ENCODE data around the gene CFAP74. TPM values are rescaled to one million over a fixed set of nuclear protein-coding genes. Genes with fewer than 3 reads are reported as not detected.
A peak's percentile ranks its signal among the peaks of the same experiment; 100 is the strongest.

The CFAP74 gene
- total RNA-seq, 1 experiment from 2014 or later: 0.28 TPM

DNA sequence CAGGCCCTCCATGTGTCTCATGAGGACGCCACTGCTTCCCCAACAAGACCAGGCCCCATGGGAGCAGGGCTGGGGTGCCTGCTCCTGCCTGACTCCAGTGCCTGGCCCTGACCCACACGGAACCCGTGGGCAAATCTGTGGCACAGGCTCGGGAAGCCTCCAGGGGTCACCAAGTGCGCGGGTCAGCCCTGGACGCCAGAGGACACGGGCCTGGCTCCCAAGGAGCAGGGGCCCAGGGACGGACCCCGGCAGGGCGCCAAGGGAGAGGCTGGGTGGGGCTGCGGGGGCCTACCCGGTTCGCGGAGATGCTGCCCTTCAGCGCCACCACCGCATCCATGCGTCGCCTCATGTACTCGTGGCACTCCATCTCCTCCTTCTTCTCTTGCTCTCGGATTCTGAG is 31.9 kb downstream of the CFAP74 start:
- Histone ChIP-seq H3K79me1 (ENCODE audit: insufficient read depth, low read depth, low read length, poor library complexity, severe bottlenecking) (no peaks in the 10 kb centered on the region), H3K27ac (ENCODE audit: insufficient read length, low read depth, low read length) (no peak overlapping the region), H3K9ac (ENCODE audit: extremely low read depth, insufficient read length, low read length) (no peak overlapping the region), H3K4me1 (ENCODE audit: insufficient read depth, low read length) (no peaks in the 10 kb centered on the region), H3K79me2 (ENCODE audit: insufficient read depth, low read length) (no peaks in the 10 kb centered on the region), H4K91ac (ENCODE audit: insufficient read length, low read depth, low read length) (no peak overlapping the region), H2BK20ac (ENCODE audit: low read depth, low read length, poor library complexity, severe bottlenecking) (no peak overlapping the region), H4K5ac (ENCODE audit: insufficient read length, low read depth, low read length) (no peak overlapping the region), H4K8ac (replicated peaks; ENCODE audit: insufficient read length, low read depth, low read length) (no peak overlapping the region), H3K9me3 (ENCODE audit: control insufficient read depth, low read depth, low read length) (no peaks in the 10 kb centered on the region), H3K18ac (ENCODE audit: insufficient read length, low read depth, low read length) (no peak overlapping the region), H3K4ac (ENCODE audit: low read depth, low read length) (no peak overlapping the region), H4K20me1 (ENCODE audit: control insufficient read depth, insufficient read depth, insufficient read length) (no peaks in the 10 kb centered on the region), H3T11ph (ENCODE audit: low read length) (no peak overlapping the region), H3K23me2 (ENCODE audit: insufficient read length, low read depth, low read length, poor library complexity, severe bottlenecking) (no peaks in the 10 kb centered on the region), H2BK12ac (ENCODE audit: insufficient read length, low read depth, low read length) (no peak overlapping the region), H3K56ac (ENCODE audit: insufficient read length, low read depth, low read length) (no peak overlapping the region), H3K14ac (ENCODE audit: insufficient read depth, low read length) (no peak overlapping the region), H3K27me3 (ENCODE audit: insufficient read depth, low read length) (no peaks in the 10 kb centered on the region), H3K4me2 (ENCODE audit: insufficient read depth, insufficient read length, low read length) (no peak overlapping the region), H2AK5ac (ENCODE audit: insufficient read length, low read length) (no peak overlapping the region), H2BK15ac (ENCODE audit: low read depth, low read length) (no peak overlapping the region), H2AFZ (ENCODE audit: low read length) (no peak overlapping the region), H2BK5ac (ENCODE audit: insufficient read length, low read length) (no peak overlapping the region), H2BK120ac (ENCODE audit: low read depth, low read length, poor library complexity, severe bottlenecking) (no peak overlapping the region), H3K23ac (ENCODE audit: insufficient read length, low read depth, low read length) (no peak overlapping the region)
- peak overlapping the region in 1 of 2 experiments; percentile 49; a peak in 1 of 5 replicates for H3K4me3 Mint-ChIP-seq
- peak overlapping the region in 1 of 3 experiments; percentile 92; a peak in 1 of 7 replicates for H3K27ac Mint-ChIP-seq
- H3K27me3 Mint-ChIP-seq (ENCODE audit: low read depth): peaks cover 3% of the 10 kb centered on the region
- TF ChIP-seq, protein P1, sequence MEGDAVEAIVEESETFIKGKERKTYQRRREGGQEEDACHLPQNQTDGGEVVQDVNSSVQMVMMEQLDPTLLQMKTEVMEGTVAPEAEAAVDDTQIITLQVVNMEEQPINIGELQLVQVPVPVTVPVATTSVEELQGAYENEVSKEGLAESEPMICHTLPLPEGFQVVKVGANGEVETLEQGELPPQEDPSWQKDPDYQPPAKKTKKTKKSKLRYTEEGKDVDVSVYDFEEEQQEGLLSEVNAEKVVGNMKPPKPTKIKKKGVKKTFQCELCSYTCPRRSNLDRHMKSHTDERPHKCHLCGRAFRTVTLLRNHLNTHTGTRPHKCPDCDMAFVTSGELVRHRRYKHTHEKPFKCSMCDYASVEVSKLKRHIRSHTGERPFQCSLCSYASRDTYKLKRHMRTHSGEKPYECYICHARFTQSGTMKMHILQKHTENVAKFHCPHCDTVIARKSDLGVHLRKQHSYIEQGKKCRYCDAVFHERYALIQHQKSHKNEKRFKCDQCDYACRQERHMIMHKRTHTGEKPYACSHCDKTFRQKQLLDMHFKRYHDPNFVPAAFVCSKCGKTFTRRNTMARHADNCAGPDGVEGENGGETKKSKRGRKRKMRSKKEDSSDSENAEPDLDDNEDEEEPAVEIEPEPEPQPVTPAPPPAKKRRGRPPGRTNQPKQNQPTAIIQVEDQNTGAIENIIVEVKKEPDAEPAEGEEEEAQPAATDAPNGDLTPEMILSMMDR (conservative IDR thresholded peaks at IDR 0.05): no peak
- peaks cover 13 to 15% of the 10 kb centered on the region in 2 experiments; a peak in 4 of 5 replicates for H3K9me3 Mint-ChIP-seq
- no peaks in the 10 kb centered on the region; a peak in 2 of 7 replicates for H3K36me3 Mint-ChIP-seq (ENCODE audit: insufficient read depth in 1 of 3, low read depth in 3 of 3)
- DNase-seq: no peak
- H3K4me1 Mint-ChIP-seq: peaks cover 0 to 7% of the 10 kb centered on the region in 2 experiments; a peak in 2 of 4 replicates
- WGBS (ENCODE audit: extremely low coverage, insufficient read length, low lambda C conversion rate): no CpG with 5 or more reads among the region's 21 CpGs
